ENCODE results near the gene NDUFAB1. TPM values are rescaled to one million over a fixed set of nuclear protein-coding genes. Genes with fewer than 3 reads are reported as not detected.
A peak's percentile ranks its signal among the peaks of the same experiment; 100 is the strongest.

Gene NDUFAB1
- total RNA-seq, 1 donor from 2014 or later: 122 TPM

DNA sequence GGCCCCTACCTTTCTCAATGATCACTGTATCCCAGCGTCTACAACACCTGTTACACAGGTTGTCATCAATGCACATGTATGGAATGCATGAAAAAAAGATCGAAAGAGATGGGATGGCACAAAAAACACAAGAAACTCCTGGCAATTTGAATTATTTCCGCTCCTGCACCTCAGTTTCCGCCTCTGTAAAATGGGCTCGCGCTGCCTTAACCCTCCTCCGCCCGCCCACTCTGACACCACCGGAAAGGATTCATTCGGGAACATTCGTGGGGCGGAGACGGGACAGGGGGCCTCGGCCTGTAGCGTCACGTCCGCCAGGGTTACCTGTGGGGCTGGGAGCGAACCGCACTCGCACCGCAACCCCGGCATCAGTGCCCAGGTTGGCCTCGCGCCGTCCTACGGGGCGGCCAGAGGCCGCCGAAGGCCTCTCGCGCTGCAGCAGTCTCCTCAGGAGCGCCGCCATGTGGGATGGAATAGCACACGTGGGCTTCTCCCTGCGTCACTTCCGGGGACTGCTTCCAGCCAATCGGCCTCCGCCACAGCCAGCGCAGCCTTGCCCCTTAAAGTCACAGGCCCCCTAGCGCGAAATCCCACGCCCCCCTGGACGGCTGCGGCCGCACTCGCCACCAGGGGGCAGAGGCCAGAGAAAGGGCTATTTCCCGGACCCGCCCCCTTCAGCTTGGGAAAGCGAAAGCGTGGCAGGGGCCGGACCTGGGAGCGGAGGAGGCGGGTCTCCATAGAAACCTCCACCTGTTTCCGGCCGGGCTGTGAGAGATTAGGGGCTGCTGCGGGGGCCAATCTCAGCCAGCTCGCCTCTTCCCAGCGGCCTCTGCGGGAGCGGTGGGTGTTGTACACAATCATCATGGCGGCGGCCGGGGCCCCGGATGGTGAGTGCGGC, 39.0 kb downstream of the NDUFAB1 start, which contains the start of the genes EARS2 and UBFD1:
Gene EARS2, minus strand, starts transcription at position 470 of the 898 bp plus-strand sequence. Its CDS starts 7 bp downstream, at position 463.
Gene UBFD1, plus strand, starts transcription at position 847 of the 898 bp plus-strand sequence. Its CDS starts 16 bp downstream, at position 863.
- Histone ChIP-seq H3K36me3 (no peaks in the 10 kb centered on the region), H3F3A (ENCODE audit: low read depth) (peaks cover 7% of the 10 kb centered on the region), H3K4me3 (peak within 1 kb of the TSS; percentile 87), H4K20me1 (ENCODE audit: low read depth) (no peaks in the 10 kb centered on the region), H3K4me1 (peaks cover 3% of the 10 kb centered on the region), H3K27ac (peak within 1 kb of the TSS; percentile 70), H3K9me3 (ENCODE audit: low read depth) (no peaks in the 10 kb centered on the region), H3K27me3 (no peaks in the 10 kb centered on the region), H3K4me2 (peak within 1 kb of the TSS; percentile 97), H3K79me2 (ENCODE audit: low read depth) (peaks cover 64% of the 10 kb centered on the region), H3K9ac (peak within 1 kb of the TSS; percentile 94), H2AFZ (replicated peaks) (peak within 1 kb of the TSS; percentile 83)
- Mint-ChIP-seq H3K9me3 (no peaks in the 10 kb centered on the region), H3K4me1 (peaks cover 11% of the 10 kb centered on the region), H3K27ac (peak within 1 kb of the TSS; percentile 93), H3K4me3 (peak within 1 kb of the TSS; percentile 93), H3K27me3 (ENCODE audit: insufficient read depth, low read depth) (peaks cover 2% of the 10 kb centered on the region), H3K36me3 (peaks cover 7% of the 10 kb centered on the region)
- peak; percentile 98 for DNase-seq (ENCODE audit: low spot score)
- peak; percentile 23 for TF ChIP-seq EZH2 (IDR thresholded peaks at IDR 0.05)
- TF ChIP-seq, protein P1, sequence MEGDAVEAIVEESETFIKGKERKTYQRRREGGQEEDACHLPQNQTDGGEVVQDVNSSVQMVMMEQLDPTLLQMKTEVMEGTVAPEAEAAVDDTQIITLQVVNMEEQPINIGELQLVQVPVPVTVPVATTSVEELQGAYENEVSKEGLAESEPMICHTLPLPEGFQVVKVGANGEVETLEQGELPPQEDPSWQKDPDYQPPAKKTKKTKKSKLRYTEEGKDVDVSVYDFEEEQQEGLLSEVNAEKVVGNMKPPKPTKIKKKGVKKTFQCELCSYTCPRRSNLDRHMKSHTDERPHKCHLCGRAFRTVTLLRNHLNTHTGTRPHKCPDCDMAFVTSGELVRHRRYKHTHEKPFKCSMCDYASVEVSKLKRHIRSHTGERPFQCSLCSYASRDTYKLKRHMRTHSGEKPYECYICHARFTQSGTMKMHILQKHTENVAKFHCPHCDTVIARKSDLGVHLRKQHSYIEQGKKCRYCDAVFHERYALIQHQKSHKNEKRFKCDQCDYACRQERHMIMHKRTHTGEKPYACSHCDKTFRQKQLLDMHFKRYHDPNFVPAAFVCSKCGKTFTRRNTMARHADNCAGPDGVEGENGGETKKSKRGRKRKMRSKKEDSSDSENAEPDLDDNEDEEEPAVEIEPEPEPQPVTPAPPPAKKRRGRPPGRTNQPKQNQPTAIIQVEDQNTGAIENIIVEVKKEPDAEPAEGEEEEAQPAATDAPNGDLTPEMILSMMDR (IDR thresholded peaks at IDR 0.05): peak; percentile 74
- TF ChIP-seq EZH2phosphoT487 (IDR thresholded peaks at IDR 0.05): no peak

DNA sequence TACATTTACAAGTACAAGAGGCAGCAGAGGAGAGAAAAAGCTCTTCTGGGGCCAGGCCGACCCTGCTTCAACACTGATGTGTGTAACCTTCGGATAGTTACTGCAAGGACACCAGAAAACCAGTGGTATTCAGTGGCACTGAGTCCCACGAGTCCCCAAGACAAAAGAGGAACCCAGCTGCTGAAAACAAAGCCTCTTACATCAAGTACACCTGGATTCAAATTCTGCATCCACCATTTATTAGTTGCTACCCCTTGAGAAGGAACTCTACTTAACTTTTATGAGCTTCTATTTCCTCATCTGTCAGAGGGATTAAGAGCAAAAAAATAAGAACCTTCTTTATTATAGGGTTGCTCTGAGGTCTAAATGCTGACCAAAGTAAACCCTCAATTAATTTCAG, 41.6 kb downstream of the NDUFAB1 start:
- Histone ChIP-seq H2AFZ (replicated peaks) (no peak overlapping the region), H3K9me3 (ENCODE audit: low read depth) (no peaks in the 10 kb centered on the region), H3K36me3 (no peaks in the 10 kb centered on the region), H3K27ac (no peak overlapping the region), H3K4me1 (peaks cover 3% of the 10 kb centered on the region), H3K9ac (no peak overlapping the region), H3K4me2 (no peak overlapping the region), H3F3A (ENCODE audit: low read depth) (peaks cover 7% of the 10 kb centered on the region), H3K79me2 (ENCODE audit: low read depth) (peaks cover 47% of the 10 kb centered on the region), H4K20me1 (ENCODE audit: low read depth) (peaks cover 4% of the 10 kb centered on the region), H3K27me3 (no peaks in the 10 kb centered on the region), H3K4me3 (no peak overlapping the region)
- Mint-ChIP-seq H3K36me3 (peaks cover 10% of the 10 kb centered on the region), H3K27me3 (ENCODE audit: insufficient read depth, low read depth) (peaks cover 2% of the 10 kb centered on the region), H3K9me3 (no peaks in the 10 kb centered on the region), H3K4me3 (no peak overlapping the region), H3K4me1 (peaks cover 11% of the 10 kb centered on the region), H3K27ac (no peak overlapping the region)
- DNase-seq (ENCODE audit: low spot score): no peak
- TF ChIP-seq EZH2 (IDR thresholded peaks at IDR 0.05) (no peak), EZH2phosphoT487 (IDR thresholded peaks at IDR 0.05) (no peak)
- TF ChIP-seq, protein P1 (IDR thresholded peaks at IDR 0.05): no peak

DNA sequence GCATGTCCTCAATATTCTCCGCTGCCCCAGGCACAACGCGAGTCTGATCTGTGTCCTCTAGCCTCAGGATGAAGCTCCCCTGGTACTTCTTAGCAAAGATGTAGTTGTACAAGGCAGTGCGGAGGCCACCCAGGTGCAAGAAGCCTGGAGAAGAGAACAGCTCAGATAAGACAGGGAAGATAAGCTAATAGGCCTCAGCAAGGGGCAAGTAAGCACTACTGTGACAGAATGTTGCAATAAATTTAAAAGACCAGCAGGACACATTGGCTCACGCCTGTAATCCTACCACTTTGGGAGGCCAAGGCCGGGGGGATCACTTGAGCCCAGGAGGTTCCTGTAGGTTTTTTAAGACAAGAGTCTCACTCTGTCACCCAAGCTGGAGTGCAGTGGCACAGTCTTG, 44.0 kb downstream of the NDUFAB1 start:
- no peaks in the 10 kb centered on the region for H3K9me3 ChIP-seq (ENCODE audit: low read depth)
- no peak overlapping the region for H3K4me3 ChIP-seq
- peaks cover 2% of the 10 kb centered on the region for H3K27me3 Mint-ChIP-seq (ENCODE audit: insufficient read depth, low read depth)
- H3K36me3 Mint-ChIP-seq: peaks cover 12% of the 10 kb centered on the region
- no peak overlapping the region for H3K27ac Mint-ChIP-seq
- peaks cover 7% of the 10 kb centered on the region for H3F3A ChIP-seq (ENCODE audit: low read depth)
- H3K36me3 ChIP-seq: no peaks in the 10 kb centered on the region
- no peak overlapping the region for H2AFZ ChIP-seq (replicated peaks)
- no peak overlapping the region for H3K4me3 Mint-ChIP-seq
- peaks cover 31% of the 10 kb centered on the region for H3K79me2 ChIP-seq (ENCODE audit: low read depth)
- H3K9ac ChIP-seq: no peak overlapping the region
- no peak overlapping the region for H3K27ac ChIP-seq
- H4K20me1 ChIP-seq (ENCODE audit: low read depth): peaks cover 4% of the 10 kb centered on the region
- no peaks in the 10 kb centered on the region for H3K4me1 ChIP-seq
- no peak for TF ChIP-seq EZH2 (IDR thresholded peaks at IDR 0.05)
- H3K4me2 ChIP-seq: no peak overlapping the region
- no peak for DNase-seq (ENCODE audit: low spot score)
- H3K27me3 ChIP-seq: no peaks in the 10 kb centered on the region
- H3K9me3 Mint-ChIP-seq: no peaks in the 10 kb centered on the region
- H3K4me1 Mint-ChIP-seq: peaks cover 6% of the 10 kb centered on the region

Measured in neural progenitor cell (in vitro differentiated cells).